ENCODE results near the gene GPR171. TPM values are rescaled to one million over a fixed set of nuclear protein-coding genes. Genes with fewer than 3 reads are reported as not detected.

GPR171 gene
- polyA plus RNA-seq, 1 experiment, result not detected

GRCh38 chr3:151204530-151205402 is 1.8 kb upstream of the GPR171 start:
- CTCF ChIA-PET, result interaction anchor here (1.8 kb wide), 1 partner anchor 77 kb away, joined by 5 read pairs; no protein-coding TSS in a partner anchor

GRCh38 chr3:151201051-151201730 is 1.8 kb downstream of the GPR171 start:
- no peaks in the 10 kb centered on the region for H3K9me3 ChIP-seq (ENCODE audit: control insufficient read depth, insufficient read depth, low read length)
- no peak for TF ChIP-seq CTCF (IDR thresholded peaks at IDR 0.05; ENCODE audit: low read depth, low read length)
- H3K27me3 ChIP-seq (ENCODE audit: control insufficient read depth, insufficient read depth, low read length), result no peaks in the 10 kb centered on the region
- CTCF ChIA-PET, result interaction anchor here (0.6 to 2.4 kb wide), 3 partner anchors 26 to 83 kb away, joined by 3 to 8 read pairs (median 7); no protein-coding TSS in a partner anchor
- no peak for DNase-seq (ENCODE audit: low read depth, low spot score)
- no peak overlapping the region for H3K4me3 ChIP-seq (ENCODE audit: low read depth, low read length)
- no peak overlapping the region for H3K27ac ChIP-seq (ENCODE audit: low read depth, low read length)
- POLR2A ChIA-PET, result no interaction called here

More at GRCh38 chr3:151204530-151205402, 1.8 kb upstream of the GPR171 start:
- no peak for DNase-seq (ENCODE audit: low read depth, low spot score)
- no peaks in the 10 kb centered on the region for H3K27me3 ChIP-seq (ENCODE audit: control insufficient read depth, insufficient read depth, low read length)
- TF ChIP-seq CTCF (IDR thresholded peaks at IDR 0.05; ENCODE audit: low read depth, low read length), result no peak
- H3K9me3 ChIP-seq (ENCODE audit: control insufficient read depth, insufficient read depth, low read length), result no peaks in the 10 kb centered on the region
- POLR2A ChIA-PET, result no interaction called here
- H3K27ac ChIP-seq (ENCODE audit: low read depth, low read length), result no peak overlapping the region
- no peak overlapping the region for H3K4me3 ChIP-seq (ENCODE audit: low read depth, low read length)

GRCh38 chr3:151200586-151200985 is 2.4 kb downstream of the GPR171 start:
- POLR2A ChIA-PET, result no interaction called here

GRCh38 chr3:151199554-151200438 is 3.2 kb downstream of the GPR171 start:
- no peak for DNase-seq (ENCODE audit: low read depth, low spot score)
- no peaks in the 10 kb centered on the region for H3K9me3 ChIP-seq (ENCODE audit: control insufficient read depth, insufficient read depth, low read length)
- H3K27ac ChIP-seq (ENCODE audit: low read depth, low read length), result no peak overlapping the region
- ChIA-PET CTCF (interaction anchor here (1.2 to 2.3 kb wide), 3 partner anchors 32 to 82 kb away, joined by 5 to 7 read pairs (median 7); no protein-coding TSS in a partner anchor), POLR2A (no interaction called here)
- no peaks in the 10 kb centered on the region for H3K27me3 ChIP-seq (ENCODE audit: control insufficient read depth, insufficient read depth, low read length)
- no peak overlapping the region for H3K4me3 ChIP-seq (ENCODE audit: low read depth, low read length)
- no peak for TF ChIP-seq CTCF (IDR thresholded peaks at IDR 0.05; ENCODE audit: low read depth, low read length)

More at GRCh38 chr3:151200586-151200985, 2.4 kb downstream of the GPR171 start:
- CTCF ChIA-PET, result interaction anchor here (0.6 to 2.4 kb wide), 5 partner anchors 27 to 84 kb away, joined by 3 to 8 read pairs (median 7); no protein-coding TSS in a partner anchor
- no peak for DNase-seq (ENCODE audit: low read depth, low spot score)
- H3K4me3 ChIP-seq (ENCODE audit: low read depth, low read length), result no peak overlapping the region
- H3K27ac ChIP-seq (ENCODE audit: low read depth, low read length), result no peak overlapping the region
- H3K27me3 ChIP-seq (ENCODE audit: control insufficient read depth, insufficient read depth, low read length), result no peaks in the 10 kb centered on the region
- no peak for TF ChIP-seq CTCF (IDR thresholded peaks at IDR 0.05; ENCODE audit: low read depth, low read length)
- H3K9me3 ChIP-seq (ENCODE audit: control insufficient read depth, insufficient read depth, low read length), result no peaks in the 10 kb centered on the region

Measured in AG04450 (cell line).